Kidney epithelial cell (primary cell): ENCODE measurements around the gene MEF2B. TPM values are rescaled to one million over a fixed set of nuclear protein-coding genes. Genes with fewer than 3 reads are reported as not detected.

ENCODE experiments used
- DNase-seq: peaks from one replicate; pipeline ENCODE4 v3.0.0-alpha.2; 2010; ENCODE audit warnings: low read depth
- H3K27me3 ChIP-seq: 2 replicates; pipeline ENCODE4 v1.6.0; 2011; ENCODE audit warnings: low read length; ENCODE audit not compliant: control insufficient read depth, insufficient read depth
- H3K36me3 ChIP-seq: 2 replicates; pipeline ENCODE4 v1.5.1; 2011; ENCODE audit warnings: low read length; ENCODE audit not compliant: control insufficient read depth, insufficient read depth
- H3K4me3 ChIP-seq: 2 replicates; pipeline ENCODE4 v1.5.1; 2011; ENCODE audit warnings: low read depth, mild to moderate bottlenecking, control low read depth, low read length
- CTCF ChIP-seq: IDR thresholded peaks from 2 replicates; pipeline ENCODE4 v1.5.1; 2011; ENCODE audit warnings: mild to moderate bottlenecking, moderate library complexity, low read length, control low read depth, inconsistent platforms; ENCODE audit not compliant: insufficient read depth, poor library complexity, severe bottlenecking
- total RNA-seq: library from RNA; depleted of rRNA; stranded (reverse); fragments of >200 nt; gene quantifications from 2 replicates; pipeline ENCODE4 v1.2.3, GENCODE V29; 2015

Gene MEF2B
- total RNA-seq, 1 donor from 2014 or later = 0.13 TPM

GRCh38 chr19:19213426-19214158, 43.5 kb upstream of the MEF2B start:
- peaks cover 43% of the 10 kb centered on the region for H3K27me3 ChIP-seq
- no peaks in the 10 kb centered on the region for H3K36me3 ChIP-seq
- no peak for TF ChIP-seq CTCF
- DNase-seq = no peak
- no peak overlapping the region for H3K4me3 ChIP-seq

GRCh38 chr19:19212916-19213315, 42.9 kb upstream of the MEF2B start:
- Histone ChIP-seq H3K36me3 (no peaks in the 10 kb centered on the region), H3K27me3 (peaks cover 43% of the 10 kb centered on the region), H3K4me3 (no peak overlapping the region)
- no peak for DNase-seq
- no peak for TF ChIP-seq CTCF

- no peak for DNase-seq
- Histone ChIP-seq H3K4me3 (no peak within 1 kb of the TSS), H3K27me3 (peaks cover 43% of the 10 kb centered on the region), H3K36me3 (no peaks in the 10 kb centered on the region)
- TF ChIP-seq CTCF = no peak
Measured at GRCh38 chr19:19211499-19212420, 41.7 kb upstream of the MEF2B start, which contains the start of gene NCAN. Gene NCAN, plus strand, starts transcription at chr19:19211958. Its CDS starts 4,996 bp downstream, at chr19:19216954.

DNA sequence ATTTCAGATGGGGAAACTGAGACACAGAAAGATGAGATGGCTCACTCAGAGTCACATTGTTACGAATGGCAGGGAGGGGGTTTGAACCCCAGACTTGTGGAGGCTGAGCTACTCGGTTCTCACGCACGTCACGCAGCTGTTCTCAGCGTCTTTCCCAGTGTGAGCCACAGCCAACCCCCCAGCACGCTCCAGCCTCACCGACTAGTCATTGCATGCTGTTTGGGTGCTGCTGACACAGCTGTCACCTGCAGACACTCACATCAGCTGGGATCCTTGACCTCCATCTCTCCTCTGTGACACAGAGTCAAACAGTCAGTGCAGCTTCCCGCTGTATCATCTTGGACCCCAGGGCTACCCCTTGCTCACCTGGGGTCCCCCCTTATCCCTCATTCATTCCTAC, 39.3 kb upstream of the MEF2B start:
- DNase-seq = no peak
- no peak overlapping the region for H3K4me3 ChIP-seq
- no peak for TF ChIP-seq CTCF
- peaks cover 36% of the 10 kb centered on the region for H3K27me3 ChIP-seq
- no peaks in the 10 kb centered on the region for H3K36me3 ChIP-seq

- Histone ChIP-seq H3K4me3 (no peak overlapping the region), H3K36me3 (no peaks in the 10 kb centered on the region), H3K27me3 (peaks cover 21% of the 10 kb centered on the region)
- no peak for DNase-seq
- TF ChIP-seq CTCF = no peak
Measured at GRCh38 chr19:19207637-19208572, 37.8 kb upstream of the MEF2B start.
